Gastrocnemius medialis (tissue), 4 donors: ENCODE measurements around the gene RALBP1.

Experiments
- POLR2A ChIP-seq, 2 donors: fragments of 450-650 bp; IDR thresholded peaks; one replicate each; pipeline ENCODE4 v1.6.1; 2017; ENCODE audit warnings: antibody characterized with exemption in 2 of 2, mild to moderate bottlenecking in 2 of 2, moderate library complexity in 2 of 2
- TF ChIP-seq, protein P1 (sequence below), 5 experiments: fragments of 450-650 bp in 3 of 5; fragments of 200-600 bp in 2 of 5; sonication (generic) in 2 of 5; IDR thresholded peaks in 4 of 5; conservative IDR thresholded peaks in 1 of 5; 1 replicate in 4 of 5; 2 replicates in 1 of 5; pipeline ENCODE4 v1.5.1; 2016 to 2019; ENCODE audit warnings: antibody characterized with exemption in 5 of 5, mild to moderate bottlenecking in 3 of 5, moderate library complexity in 3 of 5

DNA sequence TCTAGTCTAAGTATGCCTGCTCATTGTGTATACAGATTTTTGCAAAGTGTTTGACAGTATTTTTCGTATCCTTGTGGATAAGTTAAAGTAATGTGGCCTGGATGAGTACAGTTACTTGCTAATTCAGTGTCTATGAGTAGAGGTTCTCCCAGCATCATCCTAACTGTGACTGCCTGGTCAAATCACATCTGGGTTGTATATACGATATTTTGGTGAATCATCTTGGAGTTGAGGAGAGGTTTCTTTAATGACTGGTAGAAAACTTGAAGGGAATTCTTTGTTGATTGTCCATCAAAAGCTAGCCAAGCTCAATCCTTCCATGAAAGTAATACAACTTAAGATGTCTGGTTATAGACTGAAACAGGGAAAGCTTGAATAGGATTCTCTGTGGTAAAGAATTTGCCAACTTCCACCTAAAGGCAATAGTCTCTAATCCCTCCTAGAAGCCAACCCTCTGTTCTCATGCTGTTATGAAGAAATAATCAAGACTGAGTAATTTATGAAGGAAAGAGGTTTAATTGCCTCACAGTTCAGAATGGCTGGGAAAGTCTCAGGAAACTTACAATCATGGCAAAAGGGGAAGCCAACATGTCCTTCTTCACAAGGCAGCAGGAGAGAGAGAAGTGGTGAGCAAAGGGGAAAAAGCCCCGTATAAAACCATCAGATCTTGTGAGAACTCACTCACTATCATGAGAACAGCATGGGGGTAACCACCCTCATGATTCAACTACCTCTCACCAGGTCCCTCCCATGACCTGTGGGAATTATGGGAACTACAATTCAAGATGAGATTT is 19.4 kb upstream of the RALBP1 start:
- TF ChIP-seq, protein P1, sequence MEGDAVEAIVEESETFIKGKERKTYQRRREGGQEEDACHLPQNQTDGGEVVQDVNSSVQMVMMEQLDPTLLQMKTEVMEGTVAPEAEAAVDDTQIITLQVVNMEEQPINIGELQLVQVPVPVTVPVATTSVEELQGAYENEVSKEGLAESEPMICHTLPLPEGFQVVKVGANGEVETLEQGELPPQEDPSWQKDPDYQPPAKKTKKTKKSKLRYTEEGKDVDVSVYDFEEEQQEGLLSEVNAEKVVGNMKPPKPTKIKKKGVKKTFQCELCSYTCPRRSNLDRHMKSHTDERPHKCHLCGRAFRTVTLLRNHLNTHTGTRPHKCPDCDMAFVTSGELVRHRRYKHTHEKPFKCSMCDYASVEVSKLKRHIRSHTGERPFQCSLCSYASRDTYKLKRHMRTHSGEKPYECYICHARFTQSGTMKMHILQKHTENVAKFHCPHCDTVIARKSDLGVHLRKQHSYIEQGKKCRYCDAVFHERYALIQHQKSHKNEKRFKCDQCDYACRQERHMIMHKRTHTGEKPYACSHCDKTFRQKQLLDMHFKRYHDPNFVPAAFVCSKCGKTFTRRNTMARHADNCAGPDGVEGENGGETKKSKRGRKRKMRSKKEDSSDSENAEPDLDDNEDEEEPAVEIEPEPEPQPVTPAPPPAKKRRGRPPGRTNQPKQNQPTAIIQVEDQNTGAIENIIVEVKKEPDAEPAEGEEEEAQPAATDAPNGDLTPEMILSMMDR (IDR thresholded peaks at IDR 0.05 in 4 of 5, conservative IDR thresholded peaks at IDR 0.05 in 1 of 5): no peak
- no peak for TF ChIP-seq POLR2A (IDR thresholded peaks at IDR 0.05)
